Activated CD4-positive, alpha-beta T cell treated with anti-CD3 and anti-CD28 coated beads for 36 hours (primary cell): ENCODE measurements around the gene MCTP1. TPM values are rescaled to one million over a fixed set of nuclear protein-coding genes. Genes with fewer than 3 reads are reported as not detected.
"Not testable (repeated sequence)": the region's sequence is repeated elsewhere in the genome, so short reads cannot be mapped to it uniquely, and the experiment has no call there.

Experiments used
- ATAC-seq: fragments of 200-7000 bp; cut with Tn5 transposase; one replicate; pipeline ENCODE4 v1.10.0; 2021; ENCODE audit warnings: mild to moderate bottlenecking, moderate library complexity
- CTCF ChIA-PET: fragments of 350-600 bp; sonication (Branson Sonifier 250); formaldehyde crosslinking; loops from one replicate; lab custom pipeline; 2021; ENCODE audit warnings: antibody characterized with exemption; lab: Charles Lee
- POLR2A ChIA-PET: fragments of 350-600 bp; sonication (Branson Sonifier 250); formaldehyde crosslinking; loops from one replicate; lab custom pipeline; 2021; ENCODE audit warnings: antibody characterized with exemption, inconsistent platforms; lab: Charles Lee
- DNase-seq: peaks from one replicate; pipeline ENCODE4 v3.0.0-alpha.2; 2020
- H3K27ac Mint-ChIP-seq: one replicate; pipeline ENCODE4 v1.8.0; 2021; ENCODE audit warnings: mixed read lengths
- H3K27me3 Mint-ChIP-seq: one replicate; pipeline ENCODE4 v1.8.0; 2021; ENCODE audit warnings: mixed read lengths
- H3K36me3 Mint-ChIP-seq: one replicate; pipeline ENCODE4 v1.8.0; 2021; ENCODE audit warnings: low read depth, mixed read lengths
- H3K4me1 Mint-ChIP-seq: one replicate; pipeline ENCODE4 v1.8.0; 2021; ENCODE audit warnings: mixed read lengths
- H3K4me3 Mint-ChIP-seq: one replicate; pipeline ENCODE4 v1.8.0; 2021; ENCODE audit warnings: mild to moderate bottlenecking, moderate library complexity, mixed read lengths
- H3K9me3 Mint-ChIP-seq: one replicate; pipeline ENCODE4 v1.8.0; 2021; ENCODE audit warnings: low read depth, mixed read lengths
- intact Hi-C, 2 experiments: fragments of 100-400 bp; cut with DNase I in 1 of 2; cut with micrococcal nuclease in 1 of 2; formaldehyde crosslinking; loops; one replicate each; pipeline versions ENCODE4 v1.14.2 to v1.15.1; 2022 to 2024; cut with DNase I, micrococcal nuclease
- total RNA-seq, 2 experiments: library from RNA; stranded (reverse); gene quantifications; one replicate each; pipeline ENCODE4 v1.2.3, GENCODE V29; 2021

The MCTP1 gene
- total RNA-seq, 2 experiments from 2014 or later = 0.32 to 0.53 TPM

- Mint-ChIP-seq H3K9me3 (no peaks in the 10 kb centered on the region), H3K4me1 (no peaks in the 10 kb centered on the region), H3K4me3 (no peak overlapping the region), H3K36me3 (no peaks in the 10 kb centered on the region), H3K27ac (no peak overlapping the region), H3K27me3 (no peaks in the 10 kb centered on the region)
- intact Hi-C loops = loop anchor here in 1 of 2 experiments (10.0 kb wide), 2 partner anchors 961 to 1251 kb away; no protein-coding TSS in a partner anchor
- ATAC-seq (no peak), DNase-seq (no peak)
- POLR2A ChIA-PET = no interaction called here
- CTCF ChIA-PET = interaction anchor here (1.0 to 1.1 kb wide), 2 partner anchors 8 to 13 kb away, joined by 3 to 4 read pairs; no protein-coding TSS in a partner anchor
Measured at GRCh38 chr5:94855543-94855942, 429.4 kb downstream of the MCTP1 start.

GRCh38 chr5:94853120-94853519, 431.8 kb downstream of the MCTP1 start:
- H3K4me3 Mint-ChIP-seq = no peak overlapping the region
- H3K27me3 Mint-ChIP-seq = no peaks in the 10 kb centered on the region
- DNase-seq = no peak
- no peak for ATAC-seq
- peaks cover 3% of the 10 kb centered on the region for H3K4me1 Mint-ChIP-seq
- intact Hi-C loops = loop anchor here (5.0 to 10.0 kb wide), 5 partner anchors 116 to 1248 kb away; no protein-coding TSS in a partner anchor
- no peaks in the 10 kb centered on the region for H3K36me3 Mint-ChIP-seq
- no peaks in the 10 kb centered on the region for H3K9me3 Mint-ChIP-seq
- H3K27ac Mint-ChIP-seq = no peak overlapping the region
- CTCF ChIA-PET = interaction anchor here (0.7 to 1.9 kb wide), 3 partner anchors 9 to 115 kb away, joined by 3 to 5 read pairs (median 4); no protein-coding TSS in a partner anchor
- POLR2A ChIA-PET = no interaction called here

DNA sequence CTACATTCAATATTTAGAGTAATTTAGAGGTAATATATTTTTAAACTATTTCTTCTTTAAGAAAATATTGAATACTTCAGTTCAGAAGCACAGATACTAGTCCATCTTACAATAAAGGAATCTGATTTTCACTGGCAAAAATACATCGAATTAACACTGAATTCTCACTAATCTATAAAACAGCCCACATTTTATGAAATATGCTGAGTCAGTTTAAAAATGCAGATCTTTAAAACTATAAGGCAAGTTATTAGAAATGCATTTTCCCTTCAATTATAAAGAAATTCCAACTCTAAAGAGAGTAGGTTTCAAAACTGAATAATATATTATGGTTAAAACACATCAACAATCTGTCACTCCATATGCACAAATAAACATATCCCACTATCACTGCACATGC, 433.9 kb downstream of the MCTP1 start:
- intact Hi-C loops = loop anchor here (1.0 to 10.0 kb wide), 10 partner anchors 58 to 1246 kb away; partner anchors contain the start of genes KIAA0825 (in 1 of the 2) and SLF1 (in 1 of the 2)
- ATAC-seq = no peak
- Mint-ChIP-seq H3K9me3 (no peaks in the 10 kb centered on the region), H3K36me3 (no peaks in the 10 kb centered on the region), H3K4me3 (no peak overlapping the region), H3K27me3 (no peaks in the 10 kb centered on the region), H3K4me1 (peaks cover 8% of the 10 kb centered on the region), H3K27ac (no peak overlapping the region)
- ChIA-PET POLR2A (no interaction called here), CTCF (interaction anchor here (0.7 to 1.8 kb wide), 13 partner anchors 8 to 1244 kb away, joined by 3 to 11 read pairs (median 4); no protein-coding TSS in a partner anchor)
- no peak for DNase-seq

DNA sequence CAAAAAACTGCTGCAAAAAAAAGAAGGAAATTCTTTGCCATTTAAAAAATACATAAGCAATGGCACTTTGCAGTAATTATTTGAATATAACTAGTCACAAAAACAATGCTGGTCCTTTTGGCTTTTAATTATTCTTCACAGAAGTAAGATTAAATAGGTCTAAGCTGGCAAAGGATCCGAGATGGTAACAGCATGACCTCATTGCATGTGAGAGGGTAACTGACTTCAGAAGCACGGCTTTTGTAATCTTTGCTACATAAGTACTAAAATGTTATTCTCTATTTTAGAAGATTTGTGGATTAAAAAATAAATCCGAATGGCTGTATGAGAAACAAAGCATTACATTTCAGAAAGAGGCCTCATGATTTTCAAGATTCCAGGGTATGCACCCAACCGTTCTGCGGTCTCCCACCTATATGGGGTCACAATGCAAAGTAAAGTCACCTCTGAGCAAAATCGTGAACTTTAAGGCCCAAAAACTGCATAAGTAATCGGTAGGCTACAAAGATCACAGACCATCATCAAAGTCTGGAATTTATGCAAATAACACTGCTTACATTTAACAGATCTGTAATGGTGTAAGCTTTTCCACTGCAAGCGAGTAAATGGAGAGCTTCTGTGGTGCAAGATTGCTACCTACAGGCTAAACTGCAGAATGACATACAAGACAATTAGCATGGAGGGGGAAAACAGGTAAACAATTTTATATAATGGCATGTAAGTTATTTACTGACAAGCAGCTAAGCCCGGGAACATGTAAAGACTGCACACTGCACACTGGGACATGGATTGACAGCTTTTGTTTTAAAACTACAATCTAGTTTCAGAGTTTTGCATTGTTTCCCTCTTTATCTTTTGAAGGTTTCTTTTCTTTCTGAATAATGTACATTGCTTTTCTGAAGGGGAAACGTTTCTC, 434.8 kb downstream of the MCTP1 start:
- Mint-ChIP-seq H3K27ac (no peak overlapping the region), H3K4me1 (peaks cover 8% of the 10 kb centered on the region), H3K4me3 (no peak overlapping the region), H3K27me3 (no peaks in the 10 kb centered on the region), H3K9me3 (no peaks in the 10 kb centered on the region), H3K36me3 (no peaks in the 10 kb centered on the region)
- ATAC-seq (peak; percentile 87), DNase-seq (peak; percentile 43)
- POLR2A ChIA-PET = no interaction called here
- intact Hi-C loops = loop anchor here (1.0 to 10.0 kb wide), 11 partner anchors 57 to 1269 kb away; partner anchors contain the start of genes KIAA0825 (in 1 of the 2), NR2F1-AS1 (in 1 of the 2) and SLF1 (in 1 of the 2)
- CTCF ChIA-PET = interaction anchor here (0.6 to 1.8 kb wide), 17 partner anchors 8 to 1243 kb away, joined by 3 to 11 read pairs (median 3); partner anchors contain the start of genes KIAA0825 and SLF1

- ChIA-PET POLR2A (no interaction called here), CTCF (interaction anchor here (0.6 to 1.8 kb wide), 5 partner anchors 8 to 951 kb away, joined by 3 to 7 read pairs (median 4); no protein-coding TSS in a partner anchor)
- H3K27me3 Mint-ChIP-seq = no peaks in the 10 kb centered on the region
- H3K27ac Mint-ChIP-seq = no peak overlapping the region
- no peak for ATAC-seq
- no peaks in the 10 kb centered on the region for H3K36me3 Mint-ChIP-seq
- H3K4me3 Mint-ChIP-seq = no peak overlapping the region
- peaks cover 8% of the 10 kb centered on the region for H3K4me1 Mint-ChIP-seq
- no peak for DNase-seq
- no peaks in the 10 kb centered on the region for H3K9me3 Mint-ChIP-seq
- intact Hi-C loops = loop anchor here in 1 of 2 experiments (2.0 kb wide), 1 partner anchor 1269 kb away; the partner anchor contains the start of gene NR2F1-AS1
Measured at GRCh38 chr5:94849324-94849723, 435.6 kb downstream of the MCTP1 start.

GRCh38 chr5:94847726-94848125, 437.2 kb downstream of the MCTP1 start:
- Mint-ChIP-seq H3K9me3 (no peaks in the 10 kb centered on the region), H3K4me1 (peaks cover 8% of the 10 kb centered on the region)
- POLR2A ChIA-PET = interaction anchor here (0.5 kb wide), 1 partner anchor 13 kb away, joined by 3 read pairs; no protein-coding TSS in a partner anchor

DNA sequence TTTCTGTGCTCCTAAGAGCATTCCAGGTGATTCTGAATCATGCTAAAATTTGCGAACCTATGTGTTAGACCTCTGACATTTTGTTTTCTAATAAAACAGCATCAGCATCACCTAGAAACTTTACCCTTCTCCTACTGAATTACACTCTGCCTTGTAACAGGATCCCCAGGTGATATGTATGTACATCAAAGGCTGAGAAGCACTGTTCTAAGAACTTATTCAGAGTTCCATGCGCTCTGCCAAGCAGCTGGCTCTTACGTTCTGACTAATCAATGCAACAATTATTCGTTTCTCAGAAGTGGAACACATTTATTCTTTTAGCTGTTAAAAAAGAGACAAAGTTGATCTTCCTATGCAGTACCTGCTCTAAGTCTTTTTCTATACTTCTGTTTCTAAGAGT, 437.9 kb downstream of the MCTP1 start:
- no peak overlapping the region for H3K4me3 Mint-ChIP-seq
- no peaks in the 10 kb centered on the region for H3K27me3 Mint-ChIP-seq
- intact Hi-C loops = no loop called here
- POLR2A ChIA-PET = no interaction called here
- no peaks in the 10 kb centered on the region for H3K36me3 Mint-ChIP-seq
- peak; percentile 70 for ATAC-seq
- peak; percentile 20 for DNase-seq
- H3K4me1 Mint-ChIP-seq = peaks cover 8% of the 10 kb centered on the region
- H3K9me3 Mint-ChIP-seq = no peaks in the 10 kb centered on the region
- H3K27ac Mint-ChIP-seq = no peak overlapping the region
- CTCF ChIA-PET = interaction anchor here (0.7 to 1.7 kb wide), 3 partner anchors 9 to 109 kb away, joined by 3 to 8 read pairs (median 4); no protein-coding TSS in a partner anchor

More at GRCh38 chr5:94847726-94848125, 437.2 kb downstream of the MCTP1 start:
- DNase-seq = no peak
- Mint-ChIP-seq H3K36me3 (no peaks in the 10 kb centered on the region), H3K27me3 (no peaks in the 10 kb centered on the region), H3K4me3 (no peak overlapping the region), H3K27ac (no peak overlapping the region)
- no peak for ATAC-seq
- CTCF ChIA-PET = interaction anchor here (0.7 to 1.7 kb wide), 6 partner anchors 8 to 110 kb away, joined by 3 to 8 read pairs (median 3); no protein-coding TSS in a partner anchor
- intact Hi-C loops = loop anchor here in 1 of 2 experiments (1.0 to 2.0 kb wide), 2 partner anchors 234 to 1267 kb away; partner anchors contain the start of gene NR2F1-AS1

- not testable (repeated sequence) for H3K4me3 Mint-ChIP-seq, H3K9me3 Mint-ChIP-seq
Measured at GRCh38 chr5:94845696-94846095, 439.2 kb downstream of the MCTP1 start.

GRCh38 chr5:94841598-94842322, 443.1 kb downstream of the MCTP1 start:
- Mint-ChIP-seq H3K27me3 (peaks cover 4% of the 10 kb centered on the region), H3K4me1 (peaks cover 8% of the 10 kb centered on the region), H3K4me3 (no peak overlapping the region), H3K9me3 (no peaks in the 10 kb centered on the region), H3K27ac (no peak overlapping the region), H3K36me3 (no peaks in the 10 kb centered on the region)
- intact Hi-C loops = no loop called here
- DNase-seq (no peak), ATAC-seq (no peak)
- POLR2A ChIA-PET = no interaction called here
- CTCF ChIA-PET = interaction anchor here (0.5 to 1.4 kb wide), 5 partner anchors 8 to 993 kb away, joined by 3 to 7 read pairs (median 3); no protein-coding TSS in a partner anchor

More at GRCh38 chr5:94845696-94846095, 439.2 kb downstream of the MCTP1 start:
- CTCF ChIA-PET, DNase-seq, H3K27ac Mint-ChIP-seq, intact Hi-C loops, H3K36me3 Mint-ChIP-seq, H3K4me1 Mint-ChIP-seq, H3K27me3 Mint-ChIP-seq, ATAC-seq, POLR2A ChIA-PET: not testable (repeated sequence)

DNA sequence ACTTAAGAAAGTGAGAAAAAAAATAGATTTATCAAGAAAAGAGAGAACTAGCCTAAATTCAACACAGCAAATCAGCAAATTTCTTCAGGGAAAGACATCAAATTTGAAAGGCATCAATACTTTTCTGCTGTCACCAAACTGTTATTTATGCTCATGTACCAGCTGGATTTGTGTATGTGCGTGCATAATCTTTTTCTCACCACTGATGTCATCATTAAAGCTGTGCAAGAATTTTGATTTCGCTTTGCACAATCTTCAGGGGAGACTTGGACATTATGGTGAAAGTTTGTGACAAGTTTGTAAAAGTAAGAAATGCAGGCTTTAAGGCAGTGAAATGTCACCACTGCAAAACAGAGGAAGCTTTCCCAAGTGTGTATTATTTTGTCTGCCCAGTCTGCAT, 451.0 kb downstream of the MCTP1 start:
- POLR2A ChIA-PET = no interaction called here
- DNase-seq (no peak), ATAC-seq (no peak)
- Mint-ChIP-seq H3K9me3 (no peaks in the 10 kb centered on the region), H3K4me3 (no peak overlapping the region), H3K4me1 (peaks cover 15% of the 10 kb centered on the region), H3K27me3 (peaks cover 6% of the 10 kb centered on the region), H3K36me3 (no peaks in the 10 kb centered on the region), H3K27ac (no peak overlapping the region)
- CTCF ChIA-PET = interaction anchor here (0.6 to 1.4 kb wide), 2 partner anchors 11 to 14 kb away, joined by 3 to 4 read pairs; no protein-coding TSS in a partner anchor
- intact Hi-C loops = loop anchor here in 1 of 2 experiments (5.0 kb wide), 1 partner anchor 73 kb away; no protein-coding TSS in a partner anchor
